ENCODE data around the gene ESCO1.

DNA sequence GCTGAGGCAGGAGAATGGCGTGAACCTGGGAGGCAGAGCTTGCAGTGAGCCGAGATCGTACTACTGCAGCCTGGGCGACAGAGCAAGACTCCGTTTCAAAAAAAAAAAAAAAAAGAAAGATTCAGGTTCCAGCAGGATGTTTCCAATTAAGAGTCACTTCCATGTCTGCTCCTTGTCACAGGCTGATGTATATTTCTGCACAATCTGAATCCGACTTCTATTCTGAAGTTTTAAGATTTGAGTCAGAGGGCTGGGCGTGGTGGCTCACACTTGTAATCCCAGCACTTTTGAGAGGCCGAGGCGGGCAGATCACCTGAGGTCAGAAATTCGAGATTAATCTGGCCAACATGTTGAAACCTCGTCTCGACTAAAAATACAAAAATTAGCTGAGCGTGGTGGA lies 36.3 kb upstream of the ESCO1 start:
- TF ChIP-seq, protein P1, sequence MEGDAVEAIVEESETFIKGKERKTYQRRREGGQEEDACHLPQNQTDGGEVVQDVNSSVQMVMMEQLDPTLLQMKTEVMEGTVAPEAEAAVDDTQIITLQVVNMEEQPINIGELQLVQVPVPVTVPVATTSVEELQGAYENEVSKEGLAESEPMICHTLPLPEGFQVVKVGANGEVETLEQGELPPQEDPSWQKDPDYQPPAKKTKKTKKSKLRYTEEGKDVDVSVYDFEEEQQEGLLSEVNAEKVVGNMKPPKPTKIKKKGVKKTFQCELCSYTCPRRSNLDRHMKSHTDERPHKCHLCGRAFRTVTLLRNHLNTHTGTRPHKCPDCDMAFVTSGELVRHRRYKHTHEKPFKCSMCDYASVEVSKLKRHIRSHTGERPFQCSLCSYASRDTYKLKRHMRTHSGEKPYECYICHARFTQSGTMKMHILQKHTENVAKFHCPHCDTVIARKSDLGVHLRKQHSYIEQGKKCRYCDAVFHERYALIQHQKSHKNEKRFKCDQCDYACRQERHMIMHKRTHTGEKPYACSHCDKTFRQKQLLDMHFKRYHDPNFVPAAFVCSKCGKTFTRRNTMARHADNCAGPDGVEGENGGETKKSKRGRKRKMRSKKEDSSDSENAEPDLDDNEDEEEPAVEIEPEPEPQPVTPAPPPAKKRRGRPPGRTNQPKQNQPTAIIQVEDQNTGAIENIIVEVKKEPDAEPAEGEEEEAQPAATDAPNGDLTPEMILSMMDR (IDR thresholded peaks at IDR 0.05; ENCODE audit: poor library complexity): no peak
- TF ChIP-seq EZH2 (IDR thresholded peaks at IDR 0.05; ENCODE audit: borderline replicate concordance): no peak
